ENCODE measurements around the gene KRTAP12-4.
"Not testable (repeated sequence)": the region's sequence is repeated elsewhere in the genome, so short reads cannot be mapped to it uniquely, and the experiment has no call there.

Gene KRTAP12-4

GRCh38 chr21:44654576-44655175 lies at the start of gene KRTAP12-4:
Gene KRTAP12-4 (minus strand): TSS chr21:44654659. CDS start chr21:44654614, 45 bp downstream.
- no peak for FAIRE-seq

GRCh38 chr21:44703731-44704635 lies 49.5 kb upstream of the KRTAP12-4 start:
- no peak for FAIRE-seq

- FAIRE-seq: no peak
Measured at GRCh38 chr21:44702973-44703730, 48.7 kb upstream of the KRTAP12-4 start.

GRCh38 chr21:44702111-44702972 lies 47.9 kb upstream of the KRTAP12-4 start:
- no peak for FAIRE-seq

- no peak for FAIRE-seq
Measured at GRCh38 chr21:44701541-44701940, 47.1 kb upstream of the KRTAP12-4 start.

GRCh38 chr21:44701023-44701400 lies 46.6 kb upstream of the KRTAP12-4 start:
- no peak for FAIRE-seq

GRCh38 chr21:44700101-44701022 lies 45.9 kb upstream of the KRTAP12-4 start:
- no peak for FAIRE-seq

GRCh38 chr21:44699502-44700001 lies 45.1 kb upstream of the KRTAP12-4 start:
- no peak for FAIRE-seq

GRCh38 chr21:44697811-44698734 lies 43.6 kb upstream of the KRTAP12-4 start:
- no peak for FAIRE-seq

GRCh38 chr21:44697172-44697810 lies 42.8 kb upstream of the KRTAP12-4 start, which contains the start of gene KRTAP10-12:
Gene KRTAP10-12 (plus strand): TSS chr21:44697172. CDS start chr21:44697202, 30 bp downstream.
- FAIRE-seq: not testable (repeated sequence)

- FAIRE-seq: no peak
Measured at GRCh38 chr21:44696572-44696971, 42.1 kb upstream of the KRTAP12-4 start.

GRCh38 chr21:44695641-44696040 lies 41.2 kb upstream of the KRTAP12-4 start:
- FAIRE-seq: no peak

- no peak for FAIRE-seq
Measured at GRCh38 chr21:44695184-44695583, 40.7 kb upstream of the KRTAP12-4 start.

- FAIRE-seq: no peak
Measured at GRCh38 chr21:44694776-44695175, 40.3 kb upstream of the KRTAP12-4 start.

- no peak for FAIRE-seq
Measured at GRCh38 chr21:44692798-44693512, 38.5 kb upstream of the KRTAP12-4 start.

- FAIRE-seq: no peak
Measured at GRCh38 chr21:44691686-44692085, 37.2 kb upstream of the KRTAP12-4 start.

GRCh38 chr21:44689740-44690139 lies 35.3 kb upstream of the KRTAP12-4 start:
- not testable (repeated sequence) for FAIRE-seq

GRCh38 chr21:44687671-44688070 lies 33.2 kb upstream of the KRTAP12-4 start:
- FAIRE-seq: no peak

All from endometrium (tissue), 2 donors.